Common myeloid progenitor, CD34-positive (primary cell): ENCODE results near the gene UBR4.

Source experiments
- CTCF ChIA-PET: fragments of 350-600 bp; sonication (Branson Sonifier 250); formaldehyde crosslinking; loops from one replicate; lab custom pipeline; 2021; ENCODE audit warnings: antibody characterized with exemption; lab: Charles Lee
- POLR2A ChIA-PET: fragments of 350-600 bp; sonication (Branson Sonifier 250); formaldehyde crosslinking; loops from one replicate; lab custom pipeline; 2021; ENCODE audit warnings: antibody characterized with exemption; lab: Charles Lee
- DNase-seq, 3 donors: peaks; one replicate each; pipeline versions ENCODE4 v3.0.0 to v3.0.0-alpha.2; 2013
- H3K27ac ChIP-seq, 2 experiments: 1 replicate in 1 of 2; 2 replicates in 1 of 2; pipeline ENCODE4 v1.7.0; 2013; ENCODE audit warnings: inconsistent platforms in 2 of 2, low read length in 2 of 2, mild to moderate bottlenecking in 2 of 2, low read depth in 1 of 2, moderate library complexity in 1 of 2; ENCODE audit not compliant: severe bottlenecking in 2 of 2, insufficient read depth in 1 of 2, poor library complexity in 1 of 2
- H3K27me3 ChIP-seq, 5 experiments: replicated peaks in 2 of 5; 1 replicate in 3 of 5; 2 replicates in 2 of 5; pipeline versions ENCODE4 v1.6.1 to v1.7.0; 2013; ENCODE audit warnings: low read length in 4 of 5, mild to moderate bottlenecking in 2 of 5, moderate library complexity in 2 of 5, inconsistent platforms in 1 of 5; ENCODE audit not compliant: insufficient read depth in 5 of 5, control insufficient read depth in 4 of 5
- H3K36me3 ChIP-seq, 4 experiments: 1 replicate in 2 of 4; 2 replicates in 2 of 4; pipeline versions ENCODE4 v1.6.1 to v1.7.0; 2013; ENCODE audit warnings: low read length in 3 of 4, control low read depth in 1 of 4, mild to moderate bottlenecking in 1 of 4; ENCODE audit not compliant: control insufficient read depth in 4 of 4, insufficient read depth in 4 of 4
- H3K4me1 ChIP-seq, 4 experiments: 1 replicate in 3 of 4; 2 replicates in 1 of 4; pipeline versions ENCODE4 v1.6.1 to v1.7.1; 2013; ENCODE audit warnings: low read length in 3 of 4, mild to moderate bottlenecking in 3 of 4, control low read depth in 1 of 4, inconsistent platforms in 1 of 4, moderate library complexity in 1 of 4; ENCODE audit not compliant: control insufficient read depth in 4 of 4, insufficient read depth in 4 of 4; ENCODE audit errors: control extremely low read depth in 1 of 4
- H3K4me3 ChIP-seq, 7 experiments: 1 replicate in 4 of 7; 2 replicates in 3 of 7; pipeline versions ENCODE4 v1.5.1 to v1.7.0; 2013; ENCODE audit warnings: mild to moderate bottlenecking in 7 of 7, low read length in 6 of 7, moderate library complexity in 6 of 7, inconsistent platforms in 2 of 7, low read depth in 2 of 7, control low read depth in 1 of 7; ENCODE audit not compliant: insufficient read depth in 4 of 7, control insufficient read depth in 1 of 7; ENCODE audit errors: extremely low read depth in 1 of 7
- H3K9me3 ChIP-seq, 5 experiments: 1 replicate in 4 of 5; 2 replicates in 1 of 5; pipeline versions ENCODE4 v1.6.1 to v1.7.1; 2013; ENCODE audit warnings: low read length in 4 of 5, mild to moderate bottlenecking in 2 of 5, inconsistent platforms in 1 of 5, low read depth in 1 of 5, moderate library complexity in 1 of 5; ENCODE audit not compliant: control insufficient read depth in 4 of 5, insufficient read depth in 2 of 5; ENCODE audit errors: control extremely low read depth in 1 of 5
- WGBS: methylation state at CpG from one replicate; pipeline ENCODE4 v1.1.5; 2013; ENCODE audit not compliant: insufficient coverage; 5-methylcytosine and 5-hydroxymethylcytosine counted together

Gene UBR4

GRCh38 chr1:19196331-19196730 lies 13.7 kb downstream of the UBR4 start:
- CTCF ChIA-PET = interaction anchor here (2.5 kb wide), 1 partner anchor 11 kb away, joined by 11 read pairs; no protein-coding TSS in a partner anchor
- DNase-seq = no peak
- no peaks in the 10 kb centered on the region for H3K27me3 ChIP-seq
- POLR2A ChIA-PET = no interaction called here
- H3K9me3 ChIP-seq = no peaks in the 10 kb centered on the region
- peaks cover 35 to 95% (median 59%) of the 10 kb centered on the region in 4 experiments for H3K36me3 ChIP-seq
- no CpG with 5 or more reads among the region's 3 CpGs for WGBS
- no peak overlapping the region for H3K27ac ChIP-seq
- no peaks in the 10 kb centered on the region for H3K4me1 ChIP-seq
- no peak overlapping the region for H3K4me3 ChIP-seq

GRCh38 chr1:19193004-19193403 lies 17.1 kb downstream of the UBR4 start:
- Histone ChIP-seq H3K4me3 (no peak overlapping the region), H3K4me1 (no peaks in the 10 kb centered on the region), H3K9me3 (no peaks in the 10 kb centered on the region), H3K27me3 (no peaks in the 10 kb centered on the region), H3K27ac (no peak overlapping the region), H3K36me3 (peaks cover 25 to 92% (median 60%) of the 10 kb centered on the region in 4 experiments)
- WGBS = no CpG with 5 or more reads among the region's 3 CpGs
- POLR2A ChIA-PET = no interaction called here
- CTCF ChIA-PET = interaction anchor here (1.0 to 1.5 kb wide), 3 partner anchors 12 to 43 kb away, joined by 3 to 4 read pairs (median 3); no protein-coding TSS in a partner anchor
- no peak for DNase-seq

GRCh38 chr1:19191811-19192210 lies 18.3 kb downstream of the UBR4 start:
- WGBS = 100% methylated on average over 1 of the region's 3 CpGs
- DNase-seq = no peak
- H3K9me3 ChIP-seq = no peaks in the 10 kb centered on the region
- H3K4me3 ChIP-seq = no peak overlapping the region
- no peaks in the 10 kb centered on the region for H3K4me1 ChIP-seq
- H3K36me3 ChIP-seq = peaks cover 29 to 89% (median 58%) of the 10 kb centered on the region in 4 experiments
- no peaks in the 10 kb centered on the region for H3K27me3 ChIP-seq
- POLR2A ChIA-PET = interaction anchor here (0.9 kb wide), 1 partner anchor 28 kb away, joined by 5 read pairs; no protein-coding TSS in a partner anchor
- CTCF ChIA-PET = no interaction called here
- H3K27ac ChIP-seq = no peak overlapping the region

- CTCF ChIA-PET = no interaction called here
- Histone ChIP-seq H3K27ac (no peak overlapping the region), H3K4me1 (no peaks in the 10 kb centered on the region), H3K36me3 (peaks cover 32 to 89% (median 57%) of the 10 kb centered on the region in 4 experiments), H3K27me3 (no peaks in the 10 kb centered on the region), H3K4me3 (no peak overlapping the region), H3K9me3 (no peaks in the 10 kb centered on the region)
- no peak for DNase-seq
- POLR2A ChIA-PET = interaction anchor here (0.6 kb wide), 1 partner anchor 28 kb away, joined by 3 read pairs; no protein-coding TSS in a partner anchor
- 93% methylated on average over 4 of the region's 4 CpGs for WGBS
These were observed 19.6 kb downstream of the UBR4 start for GRCh38 chr1:19190468-19190867.

- ChIA-PET CTCF (interaction anchor here (0.9 kb wide), 1 partner anchor 14 kb away, joined by 3 read pairs; no protein-coding TSS in a partner anchor), POLR2A (no interaction called here)
- Histone ChIP-seq H3K36me3 (peaks cover 39 to 90% (median 63%) of the 10 kb centered on the region in 4 experiments), H3K9me3 (no peaks in the 10 kb centered on the region), H3K27me3 (no peaks in the 10 kb centered on the region), H3K4me3 (no peak overlapping the region), H3K27ac (no peak overlapping the region), H3K4me1 (no peaks in the 10 kb centered on the region)
- no peak for DNase-seq
- 100% methylated on average over 1 of the region's 3 CpGs for WGBS
These were observed 20.8 kb downstream of the UBR4 start for GRCh38 chr1:19189270-19189669.

GRCh38 chr1:19187852-19188251 lies 22.2 kb downstream of the UBR4 start:
- DNase-seq = no peak
- H3K9me3 ChIP-seq = no peaks in the 10 kb centered on the region
- peaks cover 40 to 89% (median 62%) of the 10 kb centered on the region in 4 experiments for H3K36me3 ChIP-seq
- POLR2A ChIA-PET = interaction anchor here (0.6 kb wide), 1 partner anchor 120 kb away, joined by 6 read pairs; no protein-coding TSS in a partner anchor
- no peak overlapping the region for H3K27ac ChIP-seq
- CTCF ChIA-PET = no interaction called here
- no peak overlapping the region for H3K4me3 ChIP-seq
- no peaks in the 10 kb centered on the region for H3K27me3 ChIP-seq
- H3K4me1 ChIP-seq = no peaks in the 10 kb centered on the region

GRCh38 chr1:19186001-19186400 lies 24.1 kb downstream of the UBR4 start:
- CTCF ChIA-PET = interaction anchor here (0.6 kb wide), 1 partner anchor 59 kb away, joined by 3 read pairs; no protein-coding TSS in a partner anchor
- no peak for DNase-seq
- POLR2A ChIA-PET = interaction anchor here (0.5 to 0.7 kb wide), 3 partner anchors 9 to 17 kb away, joined by 3 read pairs; no protein-coding TSS in a partner anchor
- no peaks in the 10 kb centered on the region for H3K27me3 ChIP-seq
- peaks cover 0 to under 1% (median 0%) of the 10 kb centered on the region in 4 experiments for H3K4me1 ChIP-seq
- no peaks in the 10 kb centered on the region for H3K9me3 ChIP-seq
- H3K36me3 ChIP-seq = peaks cover 36 to 84% (median 61%) of the 10 kb centered on the region in 4 experiments
- no peak overlapping the region for H3K4me3 ChIP-seq
- 100% methylated on average over 1 of the region's 2 CpGs for WGBS
- H3K27ac ChIP-seq = no peak overlapping the region
